HG03196 (cell line): ENCODE data around the gene HOXC5.
"Not testable (repeated sequence)": the region's sequence is repeated elsewhere in the genome, so short reads cannot be mapped to it uniquely, and the experiment has no call there.

Experiments
- ATAC-seq: cut with Tn5 transposase; IDR thresholded peaks from one replicate; pipeline ENCODE4 v1.9.1; 2021; ENCODE audit not compliant: unreplicated experiment

Gene HOXC5

DNA sequence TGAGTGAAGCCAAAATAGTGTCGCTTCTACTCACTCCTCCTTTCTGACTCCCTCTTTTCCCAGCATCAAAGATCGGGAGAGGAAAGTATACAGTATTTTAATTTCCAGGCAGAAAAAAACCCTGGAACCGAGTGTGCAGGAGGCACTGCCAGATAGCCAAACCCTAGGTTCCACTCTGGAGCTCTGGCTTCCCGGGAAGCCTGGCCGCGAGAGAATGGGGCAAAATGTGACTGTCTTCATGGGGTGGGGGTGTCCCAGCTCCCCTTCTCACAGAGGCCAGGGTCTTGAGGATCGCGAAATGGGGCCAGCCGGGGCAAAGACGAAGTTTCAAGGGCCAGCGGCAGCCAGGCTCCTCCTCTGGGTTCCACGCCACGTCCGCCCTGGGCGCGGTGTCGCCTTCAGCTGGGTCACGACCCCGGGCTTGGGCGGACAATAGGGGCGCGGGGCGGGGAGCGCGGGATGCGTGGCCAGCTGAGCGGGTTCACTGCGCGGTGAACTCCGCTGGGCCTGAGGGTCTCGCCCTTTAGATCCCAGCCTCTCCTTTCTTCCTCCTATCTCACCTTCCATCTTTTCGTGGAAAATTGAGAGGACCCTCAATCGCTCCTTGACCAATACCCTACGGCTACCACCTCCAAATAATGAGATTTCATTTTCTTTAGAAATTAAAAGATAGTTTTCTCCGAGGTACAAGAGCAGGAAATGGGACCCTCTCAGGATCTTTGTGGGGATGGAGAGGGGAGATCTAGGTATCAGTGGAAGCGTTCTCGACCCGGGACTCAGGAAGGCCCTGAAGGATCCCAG lies 27.5 kb downstream of the HOXC5 start:
- no peak for ATAC-seq

- no peak for ATAC-seq
Measured at GRCh38 chr12:54060975-54061778, 28.3 kb downstream of the HOXC5 start.

GRCh38 chr12:54065677-54066076 lies 32.8 kb downstream of the HOXC5 start:
- no peak for ATAC-seq

DNA sequence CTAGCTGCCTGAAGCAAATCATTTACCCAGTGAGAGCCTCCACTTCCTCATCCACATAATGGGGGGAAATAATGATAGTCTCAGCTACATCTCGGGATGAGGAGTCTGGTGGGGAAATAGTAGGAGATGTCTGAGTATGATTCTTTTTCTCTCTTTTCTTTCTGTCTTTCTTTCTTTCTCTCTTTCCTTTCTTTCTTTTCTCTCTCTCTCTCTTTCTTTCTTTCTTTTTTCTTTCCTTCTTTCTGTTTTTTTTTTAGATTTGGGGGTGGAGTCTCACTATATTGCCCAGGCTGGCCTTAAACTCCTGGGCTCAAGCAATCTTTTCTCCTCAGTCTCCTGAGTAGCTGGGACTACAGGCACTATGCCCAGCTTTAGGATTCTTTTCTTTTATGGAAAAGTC lies 33.6 kb downstream of the HOXC5 start:
- no peak for ATAC-seq

- ATAC-seq: no peak
Measured at GRCh38 chr12:54068418-54069070, 35.7 kb downstream of the HOXC5 start.

GRCh38 chr12:54071942-54072341 lies 39.1 kb downstream of the HOXC5 start:
- no peak for ATAC-seq

GRCh38 chr12:54074308-54074707 lies 41.5 kb downstream of the HOXC5 start:
- ATAC-seq: no peak

DNA sequence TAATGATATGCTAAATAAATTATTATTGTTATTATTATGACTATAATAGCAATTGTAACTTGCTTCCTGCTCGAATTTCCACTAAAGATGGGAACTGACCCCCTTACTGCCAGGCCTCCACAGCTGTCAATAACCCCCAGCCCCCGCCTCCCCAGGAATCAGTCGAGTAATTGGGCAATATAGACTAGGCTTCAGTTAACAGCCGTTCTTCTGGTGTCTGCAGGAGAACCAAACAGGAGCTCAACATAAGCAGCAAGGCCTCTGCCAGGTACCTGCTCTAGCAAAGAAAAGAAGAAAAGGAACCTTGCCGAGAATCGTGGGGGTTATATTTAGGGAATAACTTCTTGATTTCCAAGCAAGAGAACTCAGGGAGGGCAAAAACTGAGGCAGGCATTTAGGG lies 42.6 kb downstream of the HOXC5 start:
- no peak for ATAC-seq

DNA sequence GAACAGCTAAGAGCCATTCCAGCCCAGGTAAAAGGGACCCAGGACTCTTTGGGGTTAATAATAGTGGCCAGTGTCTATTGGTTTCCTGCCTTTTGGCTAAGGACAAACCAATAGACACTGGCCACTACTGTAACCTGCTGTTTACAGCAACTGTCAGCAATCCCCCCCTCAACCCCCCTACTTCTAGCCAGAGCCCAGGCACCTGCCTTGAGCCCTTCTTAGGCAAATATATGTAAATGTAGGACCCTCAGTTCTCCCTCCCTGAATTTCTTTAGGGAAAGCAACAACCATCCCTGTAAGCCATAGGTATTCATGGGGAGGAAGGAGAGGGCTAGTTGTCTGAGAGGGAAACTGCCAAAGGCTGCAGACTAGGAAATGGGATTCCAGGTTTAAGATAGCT lies 43.1 kb downstream of the HOXC5 start:
- ATAC-seq: no peak

GRCh38 chr12:54077843-54078242 lies 45.0 kb downstream of the HOXC5 start:
- not testable (repeated sequence) for ATAC-seq

GRCh38 chr12:54079115-54079514 lies 46.3 kb downstream of the HOXC5 start:
- ATAC-seq: not testable (repeated sequence)

- not testable (repeated sequence) for ATAC-seq
Measured at GRCh38 chr12:54080008-54080924, 47.4 kb downstream of the HOXC5 start.

GRCh38 chr12:54081053-54081514 lies 48.2 kb downstream of the HOXC5 start:
- ATAC-seq: not testable (repeated sequence)

GRCh38 chr12:54081581-54082396 lies 48.9 kb downstream of the HOXC5 start:
- not testable (repeated sequence) for ATAC-seq

DNA sequence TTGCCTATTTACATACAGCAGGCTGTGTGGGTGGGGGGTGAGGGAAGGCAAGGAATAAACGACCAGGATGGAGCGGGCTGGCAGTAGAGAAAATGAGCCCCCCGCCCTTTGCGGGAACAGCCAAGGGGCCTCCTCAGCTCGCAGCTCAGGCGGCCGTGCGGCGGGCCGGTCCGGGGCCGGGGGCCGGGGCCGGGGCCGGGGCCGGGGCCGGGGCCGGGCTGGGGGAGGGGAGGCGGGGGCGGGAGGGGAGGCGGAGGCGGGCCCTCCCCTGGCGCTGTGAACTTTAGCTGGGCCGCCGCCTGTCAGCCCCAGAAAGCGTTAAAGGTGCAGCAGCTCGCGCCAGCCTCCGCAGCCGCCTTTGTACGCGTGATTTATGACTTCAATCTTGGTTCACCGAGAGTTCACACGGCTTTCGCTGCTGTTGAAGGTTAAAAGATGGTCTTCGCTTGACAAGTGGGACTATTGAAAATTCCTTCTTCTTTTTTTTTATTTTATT lies 49.6 kb downstream of the HOXC5 start:
- no peak for ATAC-seq
